H1 (cell line): ENCODE data around the gene SKOR2.

Experiments used
- BRCA1 ChIP-seq: IDR thresholded peaks from 2 replicates; pipeline ENCODE4 v1.6.1; 2012; ENCODE audit warnings: low read depth, low read length, improper control_type of control experiment
- CHD2 ChIP-seq: IDR thresholded peaks from 2 replicates; pipeline ENCODE4 v1.6.1; 2012; ENCODE audit warnings: low read length, improper control_type of control experiment
- EP300 ChIP-seq, 2 experiments: IDR thresholded peaks; 1 replicate in 1 of 2; 2 replicates in 1 of 2; pipeline ENCODE4 v1.6.1; 2011 to 2012; ENCODE audit warnings: low read depth in 2 of 2, low read length in 2 of 2, mild to moderate bottlenecking in 2 of 2, borderline replicate concordance in 1 of 2, inconsistent platforms in 1 of 2, moderate library complexity in 1 of 2
- EZH2 ChIP-seq: fragments of 200-600 bp; sonication (generic); IDR thresholded peaks from 2 replicates; pipeline ENCODE4 v1.7.1; 2012; ENCODE audit warnings: low read depth, mild to moderate bottlenecking, moderate library complexity, low read length, inconsistent platforms; ENCODE audit not compliant: severe bottlenecking
- JUN ChIP-seq: IDR thresholded peaks from 2 replicates; pipeline ENCODE4 v1.6.1; 2011; ENCODE audit warnings: low read depth, mild to moderate bottlenecking, improper control_type of control experiment, low read length
- KDM5A ChIP-seq: fragments of 200-600 bp; IDR thresholded peaks from 2 replicates; pipeline ENCODE4 v1.7.1; 2012; ENCODE audit warnings: mild to moderate bottlenecking, low read length, inconsistent platforms, mixed read lengths
- POLR2A ChIP-seq, 2 experiments: IDR thresholded peaks; 1 replicate in 1 of 2; 2 replicates in 1 of 2; pipeline ENCODE4 v1.6.1; 2011; ENCODE audit warnings: low read depth in 2 of 2, low read length in 2 of 2, mild to moderate bottlenecking in 2 of 2; ENCODE audit errors: control extremely low read depth in 1 of 2
- POLR2AphosphoS5 ChIP-seq: IDR thresholded peaks from 2 replicates; pipeline ENCODE4 v1.6.1; 2011; ENCODE audit warnings: low read depth, low read length
- RAD21 ChIP-seq, 2 experiments: IDR thresholded peaks in 1 of 2; conservative IDR thresholded peaks in 1 of 2; 2 replicates each; pipeline ENCODE4 v1.6.1; 2011; ENCODE audit warnings: low read depth in 2 of 2, low read length in 2 of 2, improper control_type of control experiment in 1 of 2, inconsistent platforms in 1 of 2, mild to moderate bottlenecking in 1 of 2, moderate library complexity in 1 of 2
- RXRA ChIP-seq: IDR thresholded peaks from 2 replicates; pipeline ENCODE4 v1.6.1; 2011; ENCODE audit warnings: low read depth, mild to moderate bottlenecking, low read length, moderate library complexity; ENCODE audit not compliant: insufficient read depth
- TF ChIP-seq, protein P1 (sequence below), 3 experiments: IDR thresholded peaks; 1 replicate in 2 of 3; 2 replicates in 1 of 3; pipeline versions ENCODE4 v1.5.1 to v1.6.1; 2011; ENCODE audit warnings: low read length in 3 of 3, mild to moderate bottlenecking in 3 of 3, inconsistent platforms in 2 of 3, low read depth in 1 of 3, moderate library complexity in 1 of 3; ENCODE audit not compliant: insufficient read depth in 1 of 3; ENCODE audit errors: control extremely low read depth in 1 of 3

DNA sequence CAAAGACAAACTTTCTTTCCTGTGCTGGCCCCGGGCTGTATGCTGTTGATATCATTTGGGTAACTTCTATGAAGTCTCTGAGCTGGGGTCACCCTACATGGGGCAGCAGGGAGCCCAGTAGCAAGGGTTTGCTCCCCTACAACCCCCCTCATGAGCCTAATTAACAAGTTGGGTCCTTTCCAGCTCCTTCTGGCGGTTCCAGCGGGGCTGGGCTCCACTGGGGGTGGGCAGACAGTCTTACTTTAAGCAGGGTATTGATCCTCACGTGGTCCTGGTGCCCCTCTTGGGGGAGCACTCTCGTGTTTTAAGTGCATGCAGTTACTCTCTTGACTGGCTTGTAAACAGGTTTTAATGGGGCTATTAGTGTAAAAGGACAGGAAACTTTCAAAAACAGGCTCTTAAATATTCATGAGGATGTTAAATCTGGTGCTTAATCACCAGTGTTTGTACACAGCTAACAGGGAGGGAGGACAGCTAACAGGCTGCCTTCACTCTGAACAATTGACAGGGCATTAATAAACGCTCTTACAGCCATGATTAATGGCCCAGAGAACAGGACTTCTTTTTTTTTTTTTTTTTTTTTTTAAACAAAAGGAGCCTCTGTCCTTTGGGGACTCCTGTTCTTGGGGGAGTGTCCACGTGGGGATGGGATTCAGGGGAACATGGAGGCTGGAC, 36.6 kb upstream of the SKOR2 start:
- no peak for TF ChIP-seq EP300 (IDR thresholded peaks at IDR 0.05; ENCODE audit: borderline replicate concordance in 1 of 2, low read depth in 2 of 2, low read length in 2 of 2)
- TF ChIP-seq JUN: no peak
- TF ChIP-seq, protein P1, sequence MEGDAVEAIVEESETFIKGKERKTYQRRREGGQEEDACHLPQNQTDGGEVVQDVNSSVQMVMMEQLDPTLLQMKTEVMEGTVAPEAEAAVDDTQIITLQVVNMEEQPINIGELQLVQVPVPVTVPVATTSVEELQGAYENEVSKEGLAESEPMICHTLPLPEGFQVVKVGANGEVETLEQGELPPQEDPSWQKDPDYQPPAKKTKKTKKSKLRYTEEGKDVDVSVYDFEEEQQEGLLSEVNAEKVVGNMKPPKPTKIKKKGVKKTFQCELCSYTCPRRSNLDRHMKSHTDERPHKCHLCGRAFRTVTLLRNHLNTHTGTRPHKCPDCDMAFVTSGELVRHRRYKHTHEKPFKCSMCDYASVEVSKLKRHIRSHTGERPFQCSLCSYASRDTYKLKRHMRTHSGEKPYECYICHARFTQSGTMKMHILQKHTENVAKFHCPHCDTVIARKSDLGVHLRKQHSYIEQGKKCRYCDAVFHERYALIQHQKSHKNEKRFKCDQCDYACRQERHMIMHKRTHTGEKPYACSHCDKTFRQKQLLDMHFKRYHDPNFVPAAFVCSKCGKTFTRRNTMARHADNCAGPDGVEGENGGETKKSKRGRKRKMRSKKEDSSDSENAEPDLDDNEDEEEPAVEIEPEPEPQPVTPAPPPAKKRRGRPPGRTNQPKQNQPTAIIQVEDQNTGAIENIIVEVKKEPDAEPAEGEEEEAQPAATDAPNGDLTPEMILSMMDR (IDR thresholded peaks at IDR 0.05; ENCODE audit: control extremely low read depth in 1 of 3, insufficient read depth in 1 of 3, low read depth in 1 of 3, low read length in 3 of 3): no peak
- no peak for TF ChIP-seq POLR2AphosphoS5
- TF ChIP-seq EZH2: no peak
- TF ChIP-seq CHD2: no peak
- TF ChIP-seq KDM5A: no peak
- TF ChIP-seq RXRA: no peak
- no peak for TF ChIP-seq POLR2A (IDR thresholded peaks at IDR 0.05; ENCODE audit: control extremely low read depth in 1 of 2, low read depth in 2 of 2, low read length in 2 of 2)
- no peak for TF ChIP-seq RAD21 (IDR thresholded peaks at IDR 0.05 in 1 of 2, conservative IDR thresholded peaks at IDR 0.05 in 1 of 2; ENCODE audit: low read depth in 2 of 2, low read length in 2 of 2)
- TF ChIP-seq BRCA1: no peak
